ENCODE results near the gene DCTD. TPM values are rescaled to one million over a fixed set of nuclear protein-coding genes. Genes with fewer than 3 reads are reported as not detected.

DCTD gene
- total RNA-seq, 3 donors from 2014 or later = 53.3 to 63.7 (median 55.4) TPM

- intact Hi-C loops (cut with DNase I, micrococcal nuclease) = no loop called here
- no peak for TF ChIP-seq CTCF (IDR thresholded peaks at IDR 0.05)
- H3K4me3 ChIP-seq = no peak overlapping the region
- no peak for DNase-seq
- ATAC-seq = no peak
- H3K9me3 ChIP-seq = no peaks in the 10 kb centered on the region
- no peaks in the 10 kb centered on the region for H3K36me3 ChIP-seq (ENCODE audit: low read depth)
- H3K4me1 ChIP-seq (ENCODE audit: low read depth) = peaks cover 10% of the 10 kb centered on the region
These were observed 3.5 kb upstream of the DCTD start for GRCh38 chr4:182920676-182921075.

- intact Hi-C loops (cut with DNase I, micrococcal nuclease) = no loop called here
- TF ChIP-seq CTCF (IDR thresholded peaks at IDR 0.05) = no peak
- DNase-seq (no peak), ATAC-seq (no peak)
- peaks cover 10% of the 10 kb centered on the region for H3K4me1 ChIP-seq (ENCODE audit: low read depth)
- no peaks in the 10 kb centered on the region for H3K9me3 ChIP-seq
- no peaks in the 10 kb centered on the region for H3K36me3 ChIP-seq (ENCODE audit: low read depth)
- H3K4me3 ChIP-seq = no peak overlapping the region
These were observed 1.7 kb upstream of the DCTD start for GRCh38 chr4:182918791-182919302.

- peak overlapping the region; percentile 69 for H3K4me3 ChIP-seq
- peaks cover 10% of the 10 kb centered on the region for H3K4me1 ChIP-seq (ENCODE audit: low read depth)
- intact Hi-C loops (cut with DNase I, micrococcal nuclease) = no loop called here
- no peaks in the 10 kb centered on the region for H3K9me3 ChIP-seq
- no peaks in the 10 kb centered on the region for H3K36me3 ChIP-seq (ENCODE audit: low read depth)
- no peak for DNase-seq
- ATAC-seq = peak; percentile 0
- no peak for TF ChIP-seq CTCF (IDR thresholded peaks at IDR 0.05)
These were observed 940 bp upstream of the DCTD start for GRCh38 chr4:182918044-182918607.

GRCh38 chr4:182916483-182917181 is 554 bp downstream of the DCTD start:
- H3K4me1 ChIP-seq (ENCODE audit: low read depth) = no peaks in the 10 kb centered on the region
- no peaks in the 10 kb centered on the region for H3K9me3 ChIP-seq
- DNase-seq (peak; percentile 64 to 80 (median 78)), ATAC-seq (peak; percentile 60)
- no peaks in the 10 kb centered on the region for H3K36me3 ChIP-seq (ENCODE audit: low read depth)
- intact Hi-C loops (cut with DNase I, micrococcal nuclease) = no loop called here
- peak overlapping the region; percentile 69 for H3K4me3 ChIP-seq
- no peak for TF ChIP-seq CTCF (IDR thresholded peaks at IDR 0.05)

GRCh38 chr4:182914357-182914756 is 2.8 kb downstream of the DCTD start:
- Histone ChIP-seq H3K36me3 (ENCODE audit: low read depth) (no peaks in the 10 kb centered on the region), H3K9me3 (no peaks in the 10 kb centered on the region), H3K4me3 (no peak overlapping the region), H3K4me1 (ENCODE audit: low read depth) (no peaks in the 10 kb centered on the region)
- DNase-seq (no peak), ATAC-seq (no peak)
- intact Hi-C loops (cut with DNase I, micrococcal nuclease) = no loop called here
- no peak for TF ChIP-seq CTCF (IDR thresholded peaks at IDR 0.05)

Measured in mucosa of descending colon (tissue), 3 donors.